OCI-LY1 (cell line): ENCODE data around the gene HDAC6.

Experiments
- H2AFZ ChIP-seq: fragments of 200-600 bp; sonication (generic), shearing (Covaris generic); 2 replicates; pipeline ENCODE4 v1.6.0; 2014; ENCODE audit warnings: antibody characterized with exemption, mild to moderate bottlenecking, low read length
- H3F3A ChIP-seq: fragments of 200-600 bp; sonication (generic), shearing (Covaris generic); 2 replicates; pipeline ENCODE4 v1.6.0; 2014; ENCODE audit warnings: mild to moderate bottlenecking, antibody characterized with exemption, low read length, moderate library complexity; ENCODE audit not compliant: insufficient read depth
- H3K27ac ChIP-seq: fragments of 200-600 bp; sonication (generic); 2 replicates; pipeline ENCODE4 v1.5.1; 2014; ENCODE audit warnings: low read length, mixed run types, mild to moderate bottlenecking, low read depth; ENCODE audit not compliant: poor library complexity, severe bottlenecking
- H3K27me3 ChIP-seq: fragments of 200-600 bp; sonication (generic); 2 replicates; pipeline ENCODE4 v1.6.0; 2014; ENCODE audit warnings: antibody characterized with exemption, mild to moderate bottlenecking, low read length, moderate library complexity; ENCODE audit not compliant: insufficient read depth
- H3K36me3 ChIP-seq: fragments of 200-600 bp; sonication (generic); 2 replicates; pipeline ENCODE4 v1.6.1; 2014; ENCODE audit warnings: mild to moderate bottlenecking, antibody characterized with exemption, low read length, moderate library complexity, mixed read lengths; ENCODE audit not compliant: insufficient read depth
- H3K4me1 ChIP-seq: fragments of 200-600 bp; sonication (generic); 2 replicates; pipeline ENCODE4 v1.5.1; 2014; ENCODE audit warnings: mild to moderate bottlenecking, low read length, moderate library complexity; ENCODE audit not compliant: insufficient read depth, severe bottlenecking
- H3K4me2 ChIP-seq: fragments of 200-600 bp; sonication (generic), shearing (Covaris generic); 2 replicates; pipeline ENCODE4 v1.6.1; 2014; ENCODE audit warnings: low read length
- H3K4me3 ChIP-seq: fragments of 200-600 bp; sonication (generic); 2 replicates; pipeline ENCODE4 v1.5.1; 2014; ENCODE audit warnings: low read length, low read depth, mild to moderate bottlenecking, mixed read lengths; ENCODE audit not compliant: poor library complexity, severe bottlenecking
- H3K79me2 ChIP-seq: fragments of 200-600 bp; shearing (Covaris generic); 2 replicates; pipeline ENCODE4 v1.6.1; 2016; ENCODE audit warnings: mixed run types, low read length, mixed read lengths; ENCODE audit not compliant: insufficient read depth
- H3K9ac ChIP-seq: fragments of 200-600 bp; sonication (generic), shearing (Covaris generic); 2 replicates; pipeline ENCODE4 v1.6.1; 2014; ENCODE audit warnings: mild to moderate bottlenecking, low read length, mixed read lengths
- H3K9me2 ChIP-seq: fragments of 200-600 bp; sonication (generic), shearing (Covaris generic); 2 replicates; pipeline ENCODE4 v1.6.1; 2014; ENCODE audit warnings: low read depth, mild to moderate bottlenecking, low read length, mixed read lengths
- H3K9me3 ChIP-seq: fragments of 200-600 bp; shearing (Covaris generic); 2 replicates; pipeline ENCODE4 v1.6.1; 2014; ENCODE audit warnings: low read length, mixed read lengths
- H4K20me1 ChIP-seq: fragments of 200-600 bp; sonication (generic), shearing (Covaris generic); 2 replicates; pipeline ENCODE4 v1.6.0; 2016; ENCODE audit warnings: mild to moderate bottlenecking, low read length; ENCODE audit not compliant: insufficient read depth
- EZH2 ChIP-seq: fragments of 200-600 bp; sonication (generic), shearing (Covaris generic); IDR thresholded peaks from 2 replicates; pipeline ENCODE4 v1.8.0; 2017; ENCODE audit warnings: borderline replicate concordance, mixed run types, mild to moderate bottlenecking, antibody characterized with exemption, low read length, moderate library complexity, mixed read lengths
- TF ChIP-seq, protein P1 (sequence below): fragments of 200-600 bp; sonication (generic), shearing (Covaris generic); IDR thresholded peaks from 2 replicates; pipeline ENCODE4 v1.5.1; 2017; ENCODE audit warnings: mild to moderate bottlenecking, antibody characterized with exemption, low read length, moderate library complexity, mixed read lengths

HDAC6 gene

DNA sequence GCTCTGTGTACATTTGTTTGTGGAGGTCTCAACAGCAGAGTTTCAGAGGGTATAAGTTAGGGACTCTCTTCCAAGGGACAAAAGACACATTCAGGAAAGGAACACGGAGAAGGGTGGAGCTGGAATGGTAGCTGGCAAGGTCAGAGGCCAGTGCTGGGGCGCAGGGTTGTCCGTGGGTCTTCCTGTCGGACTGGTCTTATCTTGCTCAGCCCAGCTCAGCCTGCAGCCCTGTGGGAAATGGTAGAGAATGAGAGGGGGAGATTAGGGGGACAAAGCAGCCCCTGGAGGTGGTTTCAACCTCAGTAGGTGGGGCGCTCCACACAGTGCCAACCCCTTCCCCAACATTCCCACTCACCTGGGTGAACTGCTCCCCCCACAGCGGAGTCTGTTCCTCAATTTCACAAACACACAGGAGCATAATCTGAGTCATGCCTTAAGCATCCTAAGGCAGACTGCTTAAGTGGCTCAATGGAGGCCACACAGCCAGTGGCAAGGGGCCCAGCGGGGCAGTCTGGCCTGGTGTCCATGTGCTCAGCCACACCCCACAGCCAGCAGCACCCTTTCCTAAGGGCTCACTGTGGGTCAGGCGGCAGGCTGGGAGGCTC is 6.9 kb upstream of the HDAC6 start:
- H3K27me3 ChIP-seq: no peaks in the 10 kb centered on the region
- no peaks in the 10 kb centered on the region for H3K4me1 ChIP-seq
- no peaks in the 10 kb centered on the region for H4K20me1 ChIP-seq
- no peaks in the 10 kb centered on the region for H3K79me2 ChIP-seq
- H3K36me3 ChIP-seq: no peaks in the 10 kb centered on the region
- no peak overlapping the region for H3K9ac ChIP-seq
- H3K27ac ChIP-seq: no peak overlapping the region
- H3K4me3 ChIP-seq: no peak overlapping the region
- no peaks in the 10 kb centered on the region for H3K9me3 ChIP-seq
- TF ChIP-seq EZH2: no peak
- TF ChIP-seq, protein P1, sequence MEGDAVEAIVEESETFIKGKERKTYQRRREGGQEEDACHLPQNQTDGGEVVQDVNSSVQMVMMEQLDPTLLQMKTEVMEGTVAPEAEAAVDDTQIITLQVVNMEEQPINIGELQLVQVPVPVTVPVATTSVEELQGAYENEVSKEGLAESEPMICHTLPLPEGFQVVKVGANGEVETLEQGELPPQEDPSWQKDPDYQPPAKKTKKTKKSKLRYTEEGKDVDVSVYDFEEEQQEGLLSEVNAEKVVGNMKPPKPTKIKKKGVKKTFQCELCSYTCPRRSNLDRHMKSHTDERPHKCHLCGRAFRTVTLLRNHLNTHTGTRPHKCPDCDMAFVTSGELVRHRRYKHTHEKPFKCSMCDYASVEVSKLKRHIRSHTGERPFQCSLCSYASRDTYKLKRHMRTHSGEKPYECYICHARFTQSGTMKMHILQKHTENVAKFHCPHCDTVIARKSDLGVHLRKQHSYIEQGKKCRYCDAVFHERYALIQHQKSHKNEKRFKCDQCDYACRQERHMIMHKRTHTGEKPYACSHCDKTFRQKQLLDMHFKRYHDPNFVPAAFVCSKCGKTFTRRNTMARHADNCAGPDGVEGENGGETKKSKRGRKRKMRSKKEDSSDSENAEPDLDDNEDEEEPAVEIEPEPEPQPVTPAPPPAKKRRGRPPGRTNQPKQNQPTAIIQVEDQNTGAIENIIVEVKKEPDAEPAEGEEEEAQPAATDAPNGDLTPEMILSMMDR: no peak
- no peak overlapping the region for H2AFZ ChIP-seq
- no peak overlapping the region for H3K4me2 ChIP-seq
- no peaks in the 10 kb centered on the region for H3F3A ChIP-seq
- no peaks in the 10 kb centered on the region for H3K9me2 ChIP-seq

DNA sequence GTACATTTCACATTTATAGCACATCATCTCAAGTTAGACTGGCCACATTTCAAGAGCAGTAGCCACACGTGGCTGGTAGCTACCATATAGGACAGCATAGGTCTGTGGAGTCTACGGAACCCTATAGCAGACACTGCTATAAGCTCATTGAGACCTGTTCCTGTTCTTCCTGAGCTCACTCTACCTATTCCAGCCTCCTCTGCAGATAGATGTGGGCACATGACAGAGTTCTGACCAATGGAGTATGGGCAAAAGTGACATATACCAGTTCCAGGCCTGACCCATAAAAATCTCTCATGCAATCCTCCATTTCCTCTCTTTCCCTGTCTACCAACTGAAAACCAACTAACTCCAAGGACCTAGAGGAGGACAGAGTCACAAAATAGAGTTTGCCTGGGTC is 3.5 kb upstream of the HDAC6 start:
- Histone ChIP-seq H3K27ac (no peak overlapping the region), H3K27me3 (no peaks in the 10 kb centered on the region), H3K4me1 (peaks cover 15% of the 10 kb centered on the region), H3K9ac (no peak overlapping the region), H2AFZ (no peak overlapping the region), H3K4me2 (no peak overlapping the region), H3K4me3 (no peak overlapping the region), H3K9me3 (no peaks in the 10 kb centered on the region), H3F3A (no peaks in the 10 kb centered on the region), H4K20me1 (no peaks in the 10 kb centered on the region), H3K36me3 (no peaks in the 10 kb centered on the region), H3K9me2 (no peaks in the 10 kb centered on the region), H3K79me2 (no peaks in the 10 kb centered on the region)
- TF ChIP-seq, protein P1: no peak
- no peak for TF ChIP-seq EZH2

DNA sequence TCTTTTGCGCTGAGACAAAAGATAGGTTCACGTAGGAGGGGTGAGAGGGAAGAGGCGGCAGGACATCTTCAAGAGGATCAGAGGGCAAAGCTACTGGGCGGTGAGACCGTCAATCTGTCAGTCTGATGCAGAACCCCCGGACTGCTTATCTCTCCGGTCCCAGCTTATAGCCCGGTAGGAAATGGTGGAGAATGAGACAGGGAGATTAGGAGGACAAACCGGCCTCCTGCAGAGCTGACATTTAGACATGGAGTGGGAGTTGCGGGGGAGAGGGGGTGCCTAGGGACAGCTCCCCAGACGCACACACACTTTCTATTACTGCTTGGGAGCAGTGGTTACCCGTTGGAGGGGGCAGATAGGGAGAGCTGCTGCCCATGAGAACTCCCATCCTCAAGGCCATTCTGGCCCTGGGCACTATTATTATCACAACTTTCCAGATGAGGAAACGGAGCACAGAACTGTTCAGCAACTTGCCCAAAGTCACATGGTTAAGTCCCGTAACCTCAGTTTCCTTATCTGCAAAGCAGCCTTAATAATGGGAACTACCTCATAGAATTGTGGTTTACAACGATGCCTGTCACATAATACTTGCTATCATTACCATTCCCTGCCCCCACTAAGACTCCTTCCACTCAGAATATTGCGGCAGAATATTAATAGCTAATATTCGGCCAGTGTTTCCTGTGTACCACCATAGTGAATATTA is 1.1 kb upstream of the HDAC6 start:
- Histone ChIP-seq H3K4me1 (peaks cover 15% of the 10 kb centered on the region), H3K27me3 (no peaks in the 10 kb centered on the region), H3K9me3 (no peaks in the 10 kb centered on the region), H4K20me1 (no peaks in the 10 kb centered on the region), H3K27ac (peak overlapping the region; percentile 75), H3K4me2 (peak overlapping the region; percentile 99), H3K79me2 (no peaks in the 10 kb centered on the region), H2AFZ (no peak overlapping the region), H3K4me3 (peak overlapping the region; percentile 83), H3K36me3 (no peaks in the 10 kb centered on the region), H3K9me2 (no peaks in the 10 kb centered on the region), H3F3A (no peaks in the 10 kb centered on the region), H3K9ac (peak overlapping the region; percentile 98)
- TF ChIP-seq EZH2: no peak
- TF ChIP-seq, protein P1: no peak
